ENCODE results near the gene HCFC2. TPM values are rescaled to one million over a fixed set of nuclear protein-coding genes. Genes with fewer than 3 reads are reported as not detected.

The HCFC2 gene
- total and polyA plus RNA-seq, 9 of the 15 experiments (the other 6 are each of a cell fraction or from before 2014, with no cell fraction given): 1.2 to 6.5 (median 3.8) TPM

DNA sequence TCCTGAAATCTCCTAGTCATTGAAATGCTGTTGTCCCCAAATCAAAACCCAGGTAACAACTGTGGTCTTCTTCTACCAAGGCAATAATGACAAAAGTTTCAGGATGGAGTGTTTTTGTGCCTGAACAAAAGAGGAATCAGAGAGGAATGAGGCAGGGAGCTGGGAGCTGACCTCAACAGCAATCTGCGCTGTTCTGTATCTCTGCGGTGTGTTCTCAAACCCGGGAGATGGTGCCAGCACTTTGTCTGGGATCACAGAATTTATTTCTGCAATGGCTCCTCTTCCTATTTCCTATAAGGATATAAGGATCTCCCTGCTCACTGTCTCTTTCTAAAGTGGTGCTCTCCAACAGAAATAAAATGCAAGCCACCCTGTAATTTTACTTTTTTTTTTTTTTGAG lies 13.9 kb upstream of the HCFC2 start:
- no peak overlapping the region for H3K9ac ChIP-seq (ENCODE audit: insufficient read depth in 1 of 2, low read depth in 2 of 2, low read length in 2 of 2)
- H3K9me3 ChIP-seq (replicated peaks; ENCODE audit: control insufficient read depth, insufficient read depth, low read depth, low read length): no peaks in the 10 kb centered on the region
- no peak overlapping the region for H2AFZ ChIP-seq (ENCODE audit: low read depth, low read length)
- intact Hi-C loops (cut with micrococcal nuclease) (loop anchor here (10.0 kb wide), 1 partner anchor 304 kb away; no protein-coding TSS in a partner anchor), in situ Hi-C loops (cut with MboI) (no loop called here)
- no peaks in the 10 kb centered on the region for H3K9me1 ChIP-seq (ENCODE audit: control insufficient read depth, insufficient read depth, low read length)
- H4K20me1 ChIP-seq (replicated peaks; ENCODE audit: control insufficient read depth, insufficient read depth, low read length): no peaks in the 10 kb centered on the region
- H3K27me3 ChIP-seq (ENCODE audit: control insufficient read depth in 2 of 2, insufficient read depth in 2 of 2, low read length in 2 of 2): peaks cover 20 to 22% of the 10 kb centered on the region in 2 experiments
- no TSS peak for BruUV-seq (replicated peaks)
- no peaks in the 10 kb centered on the region for H3K36me3 ChIP-seq (ENCODE audit: control insufficient read depth, insufficient read depth, low read length)
- no peak for DNase-seq (ENCODE audit: extremely low read depth in 1 of 4, low spot score in 3 of 4)
- FAIRE-seq: no peak
- no peaks in the 10 kb centered on the region for H3K79me2 ChIP-seq (ENCODE audit: control insufficient read depth, insufficient read depth, low read length)
- no peak overlapping the region for H3K4me3 ChIP-seq
- no peak overlapping the region for H3K4me2 ChIP-seq (ENCODE audit: insufficient read depth, low read length)
- peaks cover 6% of the 10 kb centered on the region in 2 experiments; a peak in 3 of 5 replicates for H3K4me1 ChIP-seq (replicated peaks in 1 of 2; ENCODE audit: control insufficient read depth in 2 of 2, insufficient read depth in 2 of 2, low read length in 2 of 2)
- WGBS (ENCODE audit: insufficient coverage, low coverage, missing lambda C conversion rate): 4% methylated on average over 3 of the region's 3 CpGs
- ATAC-seq: peak; percentile 48; the same call in 2 of the 3 replicates
- H3K27ac ChIP-seq (ENCODE audit: extremely low read depth, low read depth, low read length): no peak overlapping the region
- ChIA-PET CTCF (ENCODE audit: low intra/inter-chr PET ratio) (no interaction called here), POLR2A (interaction anchor here (1.0 to 1.1 kb wide), 2 partner anchors 16 to 122 kb away, joined by 3 read pairs; no protein-coding TSS in a partner anchor)
- TF ChIP-seq PRMT5 (CRISPR knock-in tag; IDR thresholded peaks at IDR 0.05) (no peak), KDM1A (IDR thresholded peaks at IDR 0.05) (no peak), TBL1XR1 (IDR thresholded peaks at IDR 0.05; ENCODE audit: low read length in 2 of 2) (no peak), ZNF165 (CRISPR knock-in tag; IDR thresholded peaks at IDR 0.05; ENCODE audit: borderline replicate concordance) (no peak), ELF2 (CRISPR knock-in tag; IDR thresholded peaks at IDR 0.05) (no peak), SMAD2 (IDR thresholded peaks at IDR 0.05; ENCODE audit: low read depth, low read length) (no peak), ZNF253 (CRISPR knock-in tag; conservative IDR thresholded peaks at IDR 0.05) (no peak), SMARCA4 (IDR thresholded peaks at IDR 0.05) (no peak), RBM15 (IDR thresholded peaks at IDR 0.05; ENCODE audit: insufficient read depth, low read length) (no peak)
- TF ChIP-seq, protein P1, sequence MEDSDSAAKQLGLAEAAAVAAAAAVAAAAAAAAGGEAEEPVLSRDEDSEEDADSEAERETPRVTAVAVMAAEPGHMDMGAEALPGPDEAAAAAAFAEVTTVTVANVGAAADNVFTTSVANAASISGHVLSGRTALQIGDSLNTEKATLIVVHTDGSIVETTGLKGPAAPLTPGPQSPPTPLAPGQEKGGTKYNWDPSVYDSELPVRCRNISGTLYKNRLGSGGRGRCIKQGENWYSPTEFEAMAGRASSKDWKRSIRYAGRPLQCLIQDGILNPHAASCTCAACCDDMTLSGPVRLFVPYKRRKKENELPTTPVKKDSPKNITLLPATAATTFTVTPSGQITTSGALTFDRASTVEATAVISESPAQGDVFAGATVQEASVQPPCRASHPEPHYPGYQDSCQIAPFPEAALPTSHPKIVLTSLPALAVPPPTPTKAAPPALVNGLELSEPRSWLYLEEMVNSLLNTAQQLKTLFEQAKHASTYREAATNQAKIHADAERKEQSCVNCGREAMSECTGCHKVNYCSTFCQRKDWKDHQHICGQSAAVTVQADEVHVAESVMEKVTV (CRISPR knock-in tag; IDR thresholded peaks at IDR 0.05): no peak
- TF ChIP-seq, protein P2, sequence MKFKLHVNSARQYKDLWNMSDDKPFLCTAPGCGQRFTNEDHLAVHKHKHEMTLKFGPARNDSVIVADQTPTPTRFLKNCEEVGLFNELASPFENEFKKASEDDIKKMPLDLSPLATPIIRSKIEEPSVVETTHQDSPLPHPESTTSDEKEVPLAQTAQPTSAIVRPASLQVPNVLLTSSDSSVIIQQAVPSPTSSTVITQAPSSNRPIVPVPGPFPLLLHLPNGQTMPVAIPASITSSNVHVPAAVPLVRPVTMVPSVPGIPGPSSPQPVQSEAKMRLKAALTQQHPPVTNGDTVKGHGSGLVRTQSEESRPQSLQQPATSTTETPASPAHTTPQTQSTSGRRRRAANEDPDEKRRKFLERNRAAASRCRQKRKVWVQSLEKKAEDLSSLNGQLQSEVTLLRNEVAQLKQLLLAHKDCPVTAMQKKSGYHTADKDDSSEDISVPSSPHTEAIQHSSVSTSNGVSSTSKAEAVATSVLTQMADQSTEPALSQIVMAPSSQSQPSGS (CRISPR knock-in tag; IDR thresholded peaks at IDR 0.05): no peak
- TF ChIP-seq, protein P3, sequence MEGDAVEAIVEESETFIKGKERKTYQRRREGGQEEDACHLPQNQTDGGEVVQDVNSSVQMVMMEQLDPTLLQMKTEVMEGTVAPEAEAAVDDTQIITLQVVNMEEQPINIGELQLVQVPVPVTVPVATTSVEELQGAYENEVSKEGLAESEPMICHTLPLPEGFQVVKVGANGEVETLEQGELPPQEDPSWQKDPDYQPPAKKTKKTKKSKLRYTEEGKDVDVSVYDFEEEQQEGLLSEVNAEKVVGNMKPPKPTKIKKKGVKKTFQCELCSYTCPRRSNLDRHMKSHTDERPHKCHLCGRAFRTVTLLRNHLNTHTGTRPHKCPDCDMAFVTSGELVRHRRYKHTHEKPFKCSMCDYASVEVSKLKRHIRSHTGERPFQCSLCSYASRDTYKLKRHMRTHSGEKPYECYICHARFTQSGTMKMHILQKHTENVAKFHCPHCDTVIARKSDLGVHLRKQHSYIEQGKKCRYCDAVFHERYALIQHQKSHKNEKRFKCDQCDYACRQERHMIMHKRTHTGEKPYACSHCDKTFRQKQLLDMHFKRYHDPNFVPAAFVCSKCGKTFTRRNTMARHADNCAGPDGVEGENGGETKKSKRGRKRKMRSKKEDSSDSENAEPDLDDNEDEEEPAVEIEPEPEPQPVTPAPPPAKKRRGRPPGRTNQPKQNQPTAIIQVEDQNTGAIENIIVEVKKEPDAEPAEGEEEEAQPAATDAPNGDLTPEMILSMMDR (IDR thresholded peaks at IDR 0.05 in 2 of 3, conservative IDR thresholded peaks at IDR 0.05 in 1 of 3; ENCODE audit: insufficient read depth in 2 of 3, low read depth in 1 of 3, low read length in 3 of 3): no peak
- TF ChIP-seq, protein P4, sequence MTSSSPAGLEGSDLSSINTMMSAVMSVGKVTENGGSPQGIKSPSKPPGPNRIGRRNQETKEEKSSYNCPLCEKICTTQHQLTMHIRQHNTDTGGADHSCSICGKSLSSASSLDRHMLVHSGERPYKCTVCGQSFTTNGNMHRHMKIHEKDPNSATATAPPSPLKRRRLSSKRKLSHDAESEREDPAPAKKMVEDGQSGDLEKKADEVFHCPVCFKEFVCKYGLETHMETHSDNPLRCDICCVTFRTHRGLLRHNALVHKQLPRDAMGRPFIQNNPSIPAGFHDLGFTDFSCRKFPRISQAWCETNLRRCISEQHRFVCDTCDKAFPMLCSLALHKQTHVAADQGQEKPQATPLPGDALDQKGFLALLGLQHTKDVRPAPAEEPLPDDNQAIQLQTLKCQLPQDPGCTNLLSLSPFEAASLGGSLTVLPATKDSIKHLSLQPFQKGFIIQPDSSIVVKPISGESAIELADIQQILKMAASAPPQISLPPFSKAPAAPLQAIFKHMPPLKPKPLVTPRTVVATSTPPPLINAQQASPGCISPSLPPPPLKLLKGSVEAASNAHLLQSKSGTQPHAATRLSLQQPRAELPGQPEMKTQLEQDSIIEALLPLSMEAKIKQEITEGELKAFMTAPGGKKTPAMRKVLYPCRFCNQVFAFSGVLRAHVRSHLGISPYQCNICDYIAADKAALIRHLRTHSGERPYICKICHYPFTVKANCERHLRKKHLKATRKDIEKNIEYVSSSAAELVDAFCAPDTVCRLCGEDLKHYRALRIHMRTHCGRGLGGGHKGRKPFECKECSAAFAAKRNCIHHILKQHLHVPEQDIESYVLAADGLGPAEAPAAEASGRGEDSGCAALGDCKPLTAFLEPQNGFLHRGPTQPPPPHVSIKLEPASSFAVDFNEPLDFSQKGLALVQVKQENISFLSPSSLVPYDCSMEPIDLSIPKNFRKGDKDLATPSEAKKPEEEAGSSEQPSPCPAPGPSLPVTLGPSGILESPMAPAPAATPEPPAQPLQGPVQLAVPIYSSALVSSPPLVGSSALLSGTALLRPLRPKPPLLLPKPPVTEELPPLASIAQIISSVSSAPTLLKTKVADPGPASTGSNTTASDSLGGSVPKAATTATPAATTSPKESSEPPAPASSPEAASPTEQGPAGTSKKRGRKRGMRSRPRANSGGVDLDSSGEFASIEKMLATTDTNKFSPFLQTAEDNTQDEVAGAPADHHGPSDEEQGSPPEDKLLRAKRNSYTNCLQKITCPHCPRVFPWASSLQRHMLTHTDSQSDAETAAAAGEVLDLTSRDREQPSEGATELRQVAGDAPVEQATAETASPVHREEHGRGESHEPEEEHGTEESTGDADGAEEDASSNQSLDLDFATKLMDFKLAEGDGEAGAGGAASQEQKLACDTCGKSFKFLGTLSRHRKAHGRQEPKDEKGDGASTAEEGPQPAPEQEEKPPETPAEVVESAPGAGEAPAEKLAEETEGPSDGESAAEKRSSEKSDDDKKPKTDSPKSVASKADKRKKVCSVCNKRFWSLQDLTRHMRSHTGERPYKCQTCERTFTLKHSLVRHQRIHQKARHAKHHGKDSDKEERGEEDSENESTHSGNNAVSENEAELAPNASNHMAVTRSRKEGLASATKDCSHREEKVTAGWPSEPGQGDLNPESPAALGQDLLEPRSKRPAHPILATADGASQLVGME (CRISPR knock-in tag; IDR thresholded peaks at IDR 0.05): no peak
